Measurements from ENCODE around the gene MLLT6.

MLLT6 gene

DNA sequence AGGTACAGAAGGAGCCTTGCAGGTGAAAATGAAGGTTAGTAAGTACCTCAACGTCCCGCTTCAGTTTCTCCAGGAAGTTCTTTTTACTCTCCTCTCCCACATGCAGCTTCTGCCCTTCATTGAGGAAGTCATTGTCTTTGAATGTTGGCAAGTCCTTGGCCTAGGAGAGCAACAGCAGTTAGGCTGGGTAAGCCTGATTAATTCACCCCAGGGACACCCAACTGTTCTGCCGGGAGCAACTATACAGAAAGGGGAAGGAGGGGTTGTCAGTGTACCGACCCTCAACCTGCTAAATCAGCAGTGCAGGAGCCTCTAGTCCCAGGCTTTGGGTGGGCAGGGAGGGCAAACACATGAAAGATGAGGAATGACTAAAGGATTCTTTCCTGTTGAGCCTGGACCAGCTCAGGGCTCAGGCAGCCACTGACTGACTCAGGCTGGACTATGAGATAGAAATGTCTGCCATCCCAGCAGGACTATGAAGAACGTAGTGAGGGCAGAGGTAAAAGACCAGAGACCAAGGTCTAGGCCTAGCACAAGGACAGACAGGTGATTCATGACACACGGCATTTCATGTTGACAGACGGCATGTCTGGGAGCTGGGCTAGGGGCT is 72.7 kb downstream of the MLLT6 start:
- no peak for DNase-seq
- TF ChIP-seq, protein P1, sequence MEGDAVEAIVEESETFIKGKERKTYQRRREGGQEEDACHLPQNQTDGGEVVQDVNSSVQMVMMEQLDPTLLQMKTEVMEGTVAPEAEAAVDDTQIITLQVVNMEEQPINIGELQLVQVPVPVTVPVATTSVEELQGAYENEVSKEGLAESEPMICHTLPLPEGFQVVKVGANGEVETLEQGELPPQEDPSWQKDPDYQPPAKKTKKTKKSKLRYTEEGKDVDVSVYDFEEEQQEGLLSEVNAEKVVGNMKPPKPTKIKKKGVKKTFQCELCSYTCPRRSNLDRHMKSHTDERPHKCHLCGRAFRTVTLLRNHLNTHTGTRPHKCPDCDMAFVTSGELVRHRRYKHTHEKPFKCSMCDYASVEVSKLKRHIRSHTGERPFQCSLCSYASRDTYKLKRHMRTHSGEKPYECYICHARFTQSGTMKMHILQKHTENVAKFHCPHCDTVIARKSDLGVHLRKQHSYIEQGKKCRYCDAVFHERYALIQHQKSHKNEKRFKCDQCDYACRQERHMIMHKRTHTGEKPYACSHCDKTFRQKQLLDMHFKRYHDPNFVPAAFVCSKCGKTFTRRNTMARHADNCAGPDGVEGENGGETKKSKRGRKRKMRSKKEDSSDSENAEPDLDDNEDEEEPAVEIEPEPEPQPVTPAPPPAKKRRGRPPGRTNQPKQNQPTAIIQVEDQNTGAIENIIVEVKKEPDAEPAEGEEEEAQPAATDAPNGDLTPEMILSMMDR (IDR thresholded peaks at IDR 0.05) = no peak
- H3K27ac ChIP-seq = no peak overlapping the region
- H3K36me3 ChIP-seq = peaks cover 95 to 100% (median 98%) of the 10 kb centered on the region in 3 donors
- H3K4me1 ChIP-seq = no peaks in the 10 kb centered on the region
- intact Hi-C loops (cut with DNase I; ENCODE audit: low total_unique reads) = no loop called here
- no peaks in the 10 kb centered on the region for H3K9me3 ChIP-seq
- no peak overlapping the region for H3K4me3 ChIP-seq
- H3K27me3 ChIP-seq = no peaks in the 10 kb centered on the region

Measured in tibial artery (tissue), 4 donors.